SK-N-SH treated with all-trans-retinoic acid at 6 μM for 48 hours (cell line): ENCODE measurements around the gene HTR2A.

ENCODE experiments used
- ATAC-seq: fragments of 200-7000 bp; cut with Tn5 transposase; 3 replicates; pipeline ENCODE4 v1.9.1; 2020; ENCODE audit warnings: mild to moderate bottlenecking, moderate library complexity
- ARNTL ChIP-seq: fragments of 450-650 bp; formaldehyde crosslinking; IDR thresholded peaks from 2 replicates; pipeline ENCODE4 v1.5.0; 2020; ENCODE audit warnings: low read depth, mild to moderate bottlenecking, moderate library complexity, borderline replicate concordance
- BACH2 ChIP-seq: fragments of 250-450 bp; sonication (Bioruptor Pico); IDR thresholded peaks from 2 replicates; pipeline ENCODE4 v1.9.0; 2021; ENCODE audit warnings: mild to moderate bottlenecking, borderline replicate concordance
- CSDC2 ChIP-seq: fragments of 250-450 bp; sonication (Bioruptor Pico); IDR thresholded peaks from 2 replicates; pipeline ENCODE4 v1.5.0; 2020; ENCODE audit warnings: mild to moderate bottlenecking, moderate library complexity
- ESRRG ChIP-seq: fragments of 250-450 bp; sonication (Bioruptor Pico); IDR thresholded peaks from 2 replicates; pipeline ENCODE4 v1.6.1; 2021; ENCODE audit warnings: mild to moderate bottlenecking
- GLIS3 ChIP-seq: fragments of 250-450 bp; sonication (Bioruptor Pico); IDR thresholded peaks from 2 replicates; pipeline ENCODE4 v1.5.0; 2020; ENCODE audit warnings: mild to moderate bottlenecking, moderate library complexity
- ISL1 ChIP-seq: fragments of 250-450 bp; sonication (Bioruptor Pico); IDR thresholded peaks from 2 replicates; pipeline ENCODE4 v2.1.2; 2022; ENCODE audit warnings: mild to moderate bottlenecking, moderate library complexity
- OSR1 ChIP-seq: fragments of 250-450 bp; sonication (Bioruptor Pico); IDR thresholded peaks from 2 replicates; pipeline ENCODE4 v1.8.0; 2022; ENCODE audit warnings: moderate library complexity, mild to moderate bottlenecking, inconsistent platforms
- POU6F1 ChIP-seq: fragments of 250-450 bp; sonication (Bioruptor Pico); IDR thresholded peaks from 2 replicates; pipeline ENCODE4 v1.8.0; 2021; ENCODE audit warnings: low read depth, mild to moderate bottlenecking, moderate library complexity, borderline replicate concordance
- PPARA ChIP-seq: fragments of 250-450 bp; sonication (Bioruptor Pico); IDR thresholded peaks from 2 replicates; pipeline ENCODE4 v1.5.0; 2020; ENCODE audit warnings: mild to moderate bottlenecking, borderline replicate concordance
- RARB ChIP-seq: fragments of 250-450 bp; sonication (Bioruptor Pico); IDR thresholded peaks from 2 replicates; pipeline ENCODE4 v1.8.0; 2021; ENCODE audit warnings: mild to moderate bottlenecking, moderate library complexity
- SNAI2 ChIP-seq: fragments of 250-450 bp; sonication (Bioruptor Pico); IDR thresholded peaks from 2 replicates; pipeline ENCODE4 v1.5.0; 2020; ENCODE audit warnings: mild to moderate bottlenecking, moderate library complexity
- TCF4 ChIP-seq: fragments of 250-450 bp; sonication (Bioruptor Pico); IDR thresholded peaks from 2 replicates; pipeline ENCODE4 v1.8.0; 2021; ENCODE audit warnings: mild to moderate bottlenecking, moderate library complexity, borderline replicate concordance
- ZC3H10 ChIP-seq: fragments of 250-450 bp; sonication (Bioruptor Pico); IDR thresholded peaks from 2 replicates; pipeline ENCODE4 v1.5.1; 2021; ENCODE audit warnings: mild to moderate bottlenecking, moderate library complexity
- ZFP3 ChIP-seq: fragments of 250-450 bp; sonication (Bioruptor Pico); IDR thresholded peaks from 2 replicates; pipeline ENCODE4 v1.5.0; 2020; ENCODE audit warnings: mild to moderate bottlenecking, moderate library complexity
- ZNF565 ChIP-seq: fragments of 450-650 bp; formaldehyde crosslinking; conservative IDR thresholded peaks from 2 replicates; pipeline ENCODE4 v1.5.0; 2020; ENCODE audit warnings: low read depth, mild to moderate bottlenecking, moderate library complexity
- ZNF70 ChIP-seq: fragments of 450-650 bp; formaldehyde crosslinking; IDR thresholded peaks from 2 replicates; pipeline ENCODE4 v1.5.0; 2020; ENCODE audit warnings: mild to moderate bottlenecking, moderate library complexity
- ZNF8 ChIP-seq: fragments of 450-650 bp; formaldehyde crosslinking; IDR thresholded peaks from 2 replicates; pipeline ENCODE4 v1.5.0; 2020; ENCODE audit warnings: mild to moderate bottlenecking, moderate library complexity
- TF ChIP-seq, protein P1 (sequence below): fragments of 250-450 bp; sonication (Bioruptor Pico); IDR thresholded peaks from 2 replicates; pipeline ENCODE4 v1.5.0; 2020; ENCODE audit warnings: mild to moderate bottlenecking, moderate library complexity
- TF ChIP-seq, protein P2 (sequence below): fragments of 250-450 bp; sonication (Bioruptor Pico); IDR thresholded peaks from 2 replicates; pipeline ENCODE4 v1.8.0; 2020; ENCODE audit warnings: mild to moderate bottlenecking, moderate library complexity, borderline replicate concordance
- TF ChIP-seq, protein P3 (sequence below): fragments of 250-450 bp; sonication (Bioruptor Pico); IDR thresholded peaks from 2 replicates; pipeline ENCODE4 v1.5.1; 2020; ENCODE audit warnings: low read depth, mild to moderate bottlenecking, moderate library complexity
- TF ChIP-seq, protein P4 (sequence below): fragments of 250-450 bp; sonication (Bioruptor Pico); IDR thresholded peaks from 2 replicates; pipeline ENCODE4 v1.5.1; 2021; ENCODE audit warnings: mild to moderate bottlenecking, moderate library complexity

The HTR2A gene

DNA sequence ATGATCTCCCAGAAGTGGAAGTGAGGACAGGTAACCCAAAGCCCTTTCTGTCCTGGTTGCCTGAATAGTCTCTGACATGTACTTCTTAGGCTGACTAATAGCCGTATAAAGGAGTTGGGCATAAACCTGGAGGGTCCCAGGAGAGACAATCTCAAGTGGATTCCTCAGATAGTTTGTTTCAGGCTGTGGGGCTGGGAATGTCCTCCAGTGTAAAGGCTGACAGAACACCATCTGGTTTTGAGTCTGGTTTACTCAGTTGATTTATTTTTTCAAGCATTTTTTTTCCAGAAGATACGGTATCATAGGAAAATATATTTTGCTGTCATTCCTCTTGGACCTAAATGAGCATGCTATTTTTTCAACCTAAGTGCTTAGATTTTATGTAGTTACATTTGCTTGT, 15.2 kb downstream of the HTR2A start:
- TF ChIP-seq ARNTL (CRISPR knock-in tag), result no peak
- no peak for TF ChIP-seq OSR1
- TF ChIP-seq, protein P1, sequence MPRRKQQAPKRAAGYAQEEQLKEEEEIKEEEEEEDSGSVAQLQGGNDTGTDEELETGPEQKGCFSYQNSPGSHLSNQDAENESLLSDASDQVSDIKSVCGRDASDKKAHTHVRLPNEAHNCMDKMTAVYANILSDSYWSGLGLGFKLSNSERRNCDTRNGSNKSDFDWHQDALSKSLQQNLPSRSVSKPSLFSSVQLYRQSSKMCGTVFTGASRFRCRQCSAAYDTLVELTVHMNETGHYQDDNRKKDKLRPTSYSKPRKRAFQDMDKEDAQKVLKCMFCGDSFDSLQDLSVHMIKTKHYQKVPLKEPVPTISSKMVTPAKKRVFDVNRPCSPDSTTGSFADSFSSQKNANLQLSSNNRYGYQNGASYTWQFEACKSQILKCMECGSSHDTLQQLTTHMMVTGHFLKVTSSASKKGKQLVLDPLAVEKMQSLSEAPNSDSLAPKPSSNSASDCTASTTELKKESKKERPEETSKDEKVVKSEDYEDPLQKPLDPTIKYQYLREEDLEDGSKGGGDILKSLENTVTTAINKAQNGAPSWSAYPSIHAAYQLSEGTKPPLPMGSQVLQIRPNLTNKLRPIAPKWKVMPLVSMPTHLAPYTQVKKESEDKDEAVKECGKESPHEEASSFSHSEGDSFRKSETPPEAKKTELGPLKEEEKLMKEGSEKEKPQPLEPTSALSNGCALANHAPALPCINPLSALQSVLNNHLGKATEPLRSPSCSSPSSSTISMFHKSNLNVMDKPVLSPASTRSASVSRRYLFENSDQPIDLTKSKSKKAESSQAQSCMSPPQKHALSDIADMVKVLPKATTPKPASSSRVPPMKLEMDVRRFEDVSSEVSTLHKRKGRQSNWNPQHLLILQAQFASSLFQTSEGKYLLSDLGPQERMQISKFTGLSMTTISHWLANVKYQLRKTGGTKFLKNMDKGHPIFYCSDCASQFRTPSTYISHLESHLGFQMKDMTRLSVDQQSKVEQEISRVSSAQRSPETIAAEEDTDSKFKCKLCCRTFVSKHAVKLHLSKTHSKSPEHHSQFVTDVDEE (CRISPR knock-in tag), result no peak
- TF ChIP-seq, protein P2, sequence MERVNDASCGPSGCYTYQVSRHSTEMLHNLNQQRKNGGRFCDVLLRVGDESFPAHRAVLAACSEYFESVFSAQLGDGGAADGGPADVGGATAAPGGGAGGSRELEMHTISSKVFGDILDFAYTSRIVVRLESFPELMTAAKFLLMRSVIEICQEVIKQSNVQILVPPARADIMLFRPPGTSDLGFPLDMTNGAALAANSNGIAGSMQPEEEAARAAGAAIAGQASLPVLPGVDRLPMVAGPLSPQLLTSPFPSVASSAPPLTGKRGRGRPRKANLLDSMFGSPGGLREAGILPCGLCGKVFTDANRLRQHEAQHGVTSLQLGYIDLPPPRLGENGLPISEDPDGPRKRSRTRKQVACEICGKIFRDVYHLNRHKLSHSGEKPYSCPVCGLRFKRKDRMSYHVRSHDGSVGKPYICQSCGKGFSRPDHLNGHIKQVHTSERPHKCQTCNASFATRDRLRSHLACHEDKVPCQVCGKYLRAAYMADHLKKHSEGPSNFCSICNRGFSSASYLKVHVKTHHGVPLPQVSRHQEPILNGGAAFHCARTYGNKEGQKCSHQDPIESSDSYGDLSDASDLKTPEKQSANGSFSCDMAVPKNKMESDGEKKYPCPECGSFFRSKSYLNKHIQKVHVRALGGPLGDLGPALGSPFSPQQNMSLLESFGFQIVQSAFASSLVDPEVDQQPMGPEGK (CRISPR knock-in tag), result no peak
- TF ChIP-seq GLIS3, result no peak
- ATAC-seq, result no peak

- no peak for ATAC-seq
- TF ChIP-seq, protein P1 (CRISPR knock-in tag), result no peak
- no peak for TF ChIP-seq ZNF565 (CRISPR knock-in tag)
- no peak for TF ChIP-seq ZC3H10 (CRISPR knock-in tag)
- no peak for TF ChIP-seq BACH2
- TF ChIP-seq, all 23 proteins: peak for 0
Observed at GRCh38 chr13:46874006-46874405, 22.8 kb downstream of the HTR2A start.

DNA sequence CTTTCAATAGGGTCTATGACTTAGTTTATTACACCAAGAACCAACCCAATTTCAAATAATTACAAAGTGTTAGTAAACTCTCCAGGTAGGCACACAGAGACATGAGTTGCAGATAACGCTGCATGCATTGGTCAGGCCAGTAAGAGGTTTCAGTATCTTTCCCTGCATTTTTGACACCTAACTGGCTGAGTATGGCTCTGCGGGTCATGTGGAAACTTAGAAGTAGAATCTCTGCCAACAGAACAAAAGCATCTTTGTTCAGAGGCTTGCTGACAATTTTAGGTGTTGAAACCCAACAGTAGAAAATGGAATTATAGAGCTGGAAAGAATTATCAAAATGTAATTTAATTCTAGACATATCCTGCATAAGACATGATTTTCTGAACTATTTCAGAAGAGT, 25.3 kb downstream of the HTR2A start:
- ATAC-seq, result no peak
- TF ChIP-seq TCF4 (no peak), BACH2 (no peak), ZNF70 (CRISPR knock-in tag) (no peak), SNAI2 (CRISPR knock-in tag) (no peak), ZNF8 (CRISPR knock-in tag) (no peak), RARB (CRISPR knock-in tag) (no peak), ISL1 (CRISPR knock-in tag) (no peak), ESRRG (CRISPR knock-in tag) (no peak), GLIS3 (no peak), PPARA (CRISPR knock-in tag) (no peak), ARNTL (CRISPR knock-in tag) (no peak), CSDC2 (CRISPR knock-in tag) (no peak), POU6F1 (CRISPR knock-in tag) (no peak), ZFP3 (CRISPR knock-in tag) (no peak)
- TF ChIP-seq, protein P3, sequence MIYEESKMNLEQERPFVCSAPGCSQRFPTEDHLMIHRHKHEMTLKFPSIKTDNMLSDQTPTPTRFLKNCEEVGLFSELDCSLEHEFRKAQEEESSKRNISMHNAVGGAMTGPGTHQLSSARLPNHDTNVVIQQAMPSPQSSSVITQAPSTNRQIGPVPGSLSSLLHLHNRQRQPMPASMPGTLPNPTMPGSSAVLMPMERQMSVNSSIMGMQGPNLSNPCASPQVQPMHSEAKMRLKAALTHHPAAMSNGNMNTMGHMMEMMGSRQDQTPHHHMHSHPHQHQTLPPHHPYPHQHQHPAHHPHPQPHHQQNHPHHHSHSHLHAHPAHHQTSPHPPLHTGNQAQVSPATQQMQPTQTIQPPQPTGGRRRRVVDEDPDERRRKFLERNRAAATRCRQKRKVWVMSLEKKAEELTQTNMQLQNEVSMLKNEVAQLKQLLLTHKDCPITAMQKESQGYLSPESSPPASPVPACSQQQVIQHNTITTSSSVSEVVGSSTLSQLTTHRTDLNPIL, result no peak
- TF ChIP-seq, protein P1 (CRISPR knock-in tag), result no peak
- TF ChIP-seq, protein P4, sequence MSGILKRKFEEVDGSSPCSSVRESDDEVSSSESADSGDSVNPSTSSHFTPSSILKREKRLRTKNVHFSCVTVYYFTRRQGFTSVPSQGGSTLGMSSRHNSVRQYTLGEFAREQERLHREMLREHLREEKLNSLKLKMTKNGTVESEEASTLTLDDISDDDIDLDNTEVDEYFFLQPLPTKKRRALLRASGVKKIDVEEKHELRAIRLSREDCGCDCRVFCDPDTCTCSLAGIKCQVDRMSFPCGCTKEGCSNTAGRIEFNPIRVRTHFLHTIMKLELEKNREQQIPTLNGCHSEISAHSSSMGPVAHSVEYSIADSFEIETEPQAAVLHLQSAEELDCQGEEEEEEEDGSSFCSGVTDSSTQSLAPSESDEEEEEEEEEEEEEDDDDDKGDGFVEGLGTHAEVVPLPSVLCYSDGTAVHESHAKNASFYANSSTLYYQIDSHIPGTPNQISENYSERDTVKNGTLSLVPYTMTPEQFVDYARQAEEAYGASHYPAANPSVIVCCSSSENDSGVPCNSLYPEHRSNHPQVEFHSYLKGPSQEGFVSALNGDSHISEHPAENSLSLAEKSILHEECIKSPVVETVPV (CRISPR knock-in tag), result no peak
- TF ChIP-seq, protein P2 (CRISPR knock-in tag), result no peak
